ENCODE data around the gene UBXN4.

UBXN4 gene

DNA sequence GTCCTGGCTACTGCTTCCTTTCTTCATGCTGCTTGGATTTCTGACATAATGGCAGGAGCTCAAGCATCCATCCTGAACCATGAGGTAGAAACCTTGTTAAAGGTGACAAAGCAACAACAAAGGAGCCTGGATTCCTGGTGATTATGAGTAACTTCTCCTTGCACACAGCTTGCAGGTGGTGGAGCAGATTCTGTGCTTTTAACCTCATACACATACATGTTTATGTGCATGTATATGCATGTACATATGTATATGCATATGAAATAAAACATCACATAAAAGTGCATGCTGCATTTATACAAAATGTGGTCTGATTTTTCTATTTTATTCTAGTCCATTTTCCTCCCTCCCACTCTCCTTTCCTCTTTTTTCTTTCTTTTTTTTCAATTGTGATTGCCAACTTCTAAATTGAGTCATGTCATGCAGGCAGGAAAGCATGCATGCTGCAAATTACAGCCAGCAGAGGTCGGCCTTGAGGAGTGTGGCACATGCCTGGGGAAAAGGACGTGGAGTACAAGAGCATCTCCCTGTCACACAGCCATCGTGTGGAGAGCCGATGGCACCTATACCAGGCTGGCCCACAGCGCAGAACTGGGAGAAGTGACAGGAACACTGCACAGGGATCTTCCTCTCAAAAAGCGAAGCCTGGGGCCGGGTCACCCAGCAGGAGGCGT, 77.4 kb downstream of the UBXN4 start:
- no peak for DNase-seq (ENCODE audit: extremely low spot score)
- TF ChIP-seq, protein P1, sequence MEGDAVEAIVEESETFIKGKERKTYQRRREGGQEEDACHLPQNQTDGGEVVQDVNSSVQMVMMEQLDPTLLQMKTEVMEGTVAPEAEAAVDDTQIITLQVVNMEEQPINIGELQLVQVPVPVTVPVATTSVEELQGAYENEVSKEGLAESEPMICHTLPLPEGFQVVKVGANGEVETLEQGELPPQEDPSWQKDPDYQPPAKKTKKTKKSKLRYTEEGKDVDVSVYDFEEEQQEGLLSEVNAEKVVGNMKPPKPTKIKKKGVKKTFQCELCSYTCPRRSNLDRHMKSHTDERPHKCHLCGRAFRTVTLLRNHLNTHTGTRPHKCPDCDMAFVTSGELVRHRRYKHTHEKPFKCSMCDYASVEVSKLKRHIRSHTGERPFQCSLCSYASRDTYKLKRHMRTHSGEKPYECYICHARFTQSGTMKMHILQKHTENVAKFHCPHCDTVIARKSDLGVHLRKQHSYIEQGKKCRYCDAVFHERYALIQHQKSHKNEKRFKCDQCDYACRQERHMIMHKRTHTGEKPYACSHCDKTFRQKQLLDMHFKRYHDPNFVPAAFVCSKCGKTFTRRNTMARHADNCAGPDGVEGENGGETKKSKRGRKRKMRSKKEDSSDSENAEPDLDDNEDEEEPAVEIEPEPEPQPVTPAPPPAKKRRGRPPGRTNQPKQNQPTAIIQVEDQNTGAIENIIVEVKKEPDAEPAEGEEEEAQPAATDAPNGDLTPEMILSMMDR (IDR thresholded peaks at IDR 0.05; ENCODE audit: control extremely low read depth, extremely low read depth, low read depth, missing control alignments), result peak; percentile 49
- ChIA-PET POLR2A (no interaction called here), CTCF (interaction anchor here (1.2 to 17.4 kb wide), 4 partner anchors 13 to 57 kb away, joined by 3 to 187 read pairs (median 4); partner anchors contain the start of gene MCM6)

DNA sequence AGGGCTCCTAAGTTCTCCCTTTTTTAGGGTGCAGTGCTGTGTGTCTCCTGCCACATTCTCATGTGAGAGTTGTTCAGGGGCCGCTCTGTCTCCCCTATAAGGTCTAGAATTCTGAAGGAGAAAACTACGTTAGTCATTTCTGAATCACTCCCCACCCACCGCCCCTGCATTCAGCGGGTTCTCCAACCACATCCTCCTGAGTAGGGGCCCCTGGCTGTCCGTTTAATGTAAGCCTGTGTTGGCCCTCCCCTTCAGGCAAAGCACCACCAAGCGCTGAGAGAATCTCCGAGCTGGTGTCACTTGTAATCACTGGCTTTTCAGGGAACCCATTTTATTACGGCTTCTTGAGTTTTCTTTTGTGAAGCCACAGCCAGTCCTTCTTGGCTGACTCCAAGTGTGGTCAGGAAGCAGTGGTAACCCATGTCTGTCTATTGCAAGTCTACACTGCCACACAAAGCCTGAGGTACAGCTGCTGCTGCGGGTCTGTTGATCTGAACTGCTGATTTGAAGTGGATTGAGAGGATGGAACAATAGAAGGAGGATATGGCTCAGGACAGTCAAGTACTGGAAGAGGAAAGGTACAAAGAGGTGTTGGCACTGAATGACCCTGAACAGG, 78.5 kb downstream of the UBXN4 start:
- peak; percentile 75 for DNase-seq (ENCODE audit: extremely low spot score)
- ChIA-PET CTCF (interaction anchor here (17.4 kb wide), 1 partner anchor 22 kb away, joined by 187 read pairs; no protein-coding TSS in a partner anchor), POLR2A (no interaction called here)
- TF ChIP-seq, protein P1 (IDR thresholded peaks at IDR 0.05; ENCODE audit: control extremely low read depth, extremely low read depth, low read depth, missing control alignments), result no peak

DNA sequence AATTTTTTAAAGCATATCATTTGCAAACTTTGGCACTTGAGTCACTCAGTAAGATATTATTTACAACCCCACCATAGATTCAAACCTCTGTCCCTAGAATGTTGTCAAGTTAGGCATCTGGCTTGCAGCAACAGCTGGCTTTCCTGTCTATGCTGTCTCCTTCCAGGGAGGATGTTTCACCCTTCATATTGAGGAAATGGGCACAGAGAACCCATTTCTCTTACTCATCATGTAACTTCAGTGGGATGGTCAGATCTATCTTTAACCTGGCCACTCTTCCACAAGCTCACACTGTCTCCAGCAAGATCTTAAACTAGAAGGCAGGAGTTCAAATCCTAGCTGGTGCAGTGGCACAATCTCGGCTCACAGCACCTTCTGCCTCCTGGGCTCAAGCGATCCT, 79.5 kb downstream of the UBXN4 start:
- no peak for DNase-seq (ENCODE audit: extremely low spot score)
- TF ChIP-seq, protein P1 (IDR thresholded peaks at IDR 0.05; ENCODE audit: control extremely low read depth, extremely low read depth, low read depth, missing control alignments), result no peak
- ChIA-PET POLR2A (no interaction called here), CTCF (interaction anchor here (17.4 kb wide), 1 partner anchor 23 kb away, joined by 187 read pairs; no protein-coding TSS in a partner anchor)

DNA sequence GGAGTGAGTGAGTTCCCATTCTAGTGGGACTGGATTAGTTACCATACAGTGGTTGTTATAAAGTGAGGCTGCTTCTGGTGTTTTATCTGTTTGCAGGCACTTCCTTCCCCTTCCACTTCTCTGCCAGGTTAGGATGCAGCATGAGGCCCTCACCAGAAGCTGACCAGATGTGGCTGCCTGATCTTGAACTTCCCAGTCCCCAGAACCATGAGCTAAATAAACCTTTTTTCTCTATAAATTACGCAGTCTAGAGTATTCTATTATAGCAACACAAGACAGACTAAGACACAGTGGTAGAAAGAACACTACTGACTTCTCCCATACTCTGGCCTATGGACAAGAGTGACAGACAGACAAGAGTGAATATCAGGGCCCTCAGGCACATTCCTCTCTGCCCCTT, 81.2 kb downstream of the UBXN4 start:
- ChIA-PET CTCF (interaction anchor here (1.3 to 1.6 kb wide), 2 partner anchors 16 to 26 kb away, joined by 3 to 4 read pairs; no protein-coding TSS in a partner anchor), POLR2A (no interaction called here)
- TF ChIP-seq, protein P1 (IDR thresholded peaks at IDR 0.05; ENCODE audit: control extremely low read depth, extremely low read depth, low read depth, missing control alignments), result no peak
- DNase-seq (ENCODE audit: extremely low spot score), result no peak

DNA sequence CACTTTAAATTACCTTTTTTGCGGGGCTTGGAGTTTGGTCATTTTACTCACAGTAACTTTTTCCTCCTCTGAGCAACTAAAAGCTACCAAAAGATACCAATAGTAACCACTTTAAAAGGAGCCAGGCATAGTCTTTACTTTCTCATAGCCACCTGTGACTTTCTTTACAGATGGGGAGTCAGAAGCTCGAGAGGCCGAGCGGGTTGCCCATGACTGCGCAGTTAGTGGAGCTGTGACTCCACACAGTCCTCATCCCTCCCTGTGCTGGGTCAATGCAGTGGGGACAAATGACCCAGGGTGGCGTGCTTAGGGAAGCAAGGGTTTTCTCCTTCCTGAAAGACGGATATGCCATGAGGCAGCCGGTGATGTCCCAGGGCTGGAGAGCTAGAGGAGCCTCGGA, 83.5 kb downstream of the UBXN4 start:
- TF ChIP-seq, protein P1 (IDR thresholded peaks at IDR 0.05; ENCODE audit: control extremely low read depth, extremely low read depth, low read depth, missing control alignments), result no peak
- CTCF ChIA-PET, result interaction anchor here (1.3 to 3.4 kb wide), 5 partner anchors 10 to 70 kb away, joined by 3 to 17 read pairs (median 7); no protein-coding TSS in a partner anchor
- DNase-seq (ENCODE audit: extremely low spot score), result no peak
- POLR2A ChIA-PET, result no interaction called here

DNA sequence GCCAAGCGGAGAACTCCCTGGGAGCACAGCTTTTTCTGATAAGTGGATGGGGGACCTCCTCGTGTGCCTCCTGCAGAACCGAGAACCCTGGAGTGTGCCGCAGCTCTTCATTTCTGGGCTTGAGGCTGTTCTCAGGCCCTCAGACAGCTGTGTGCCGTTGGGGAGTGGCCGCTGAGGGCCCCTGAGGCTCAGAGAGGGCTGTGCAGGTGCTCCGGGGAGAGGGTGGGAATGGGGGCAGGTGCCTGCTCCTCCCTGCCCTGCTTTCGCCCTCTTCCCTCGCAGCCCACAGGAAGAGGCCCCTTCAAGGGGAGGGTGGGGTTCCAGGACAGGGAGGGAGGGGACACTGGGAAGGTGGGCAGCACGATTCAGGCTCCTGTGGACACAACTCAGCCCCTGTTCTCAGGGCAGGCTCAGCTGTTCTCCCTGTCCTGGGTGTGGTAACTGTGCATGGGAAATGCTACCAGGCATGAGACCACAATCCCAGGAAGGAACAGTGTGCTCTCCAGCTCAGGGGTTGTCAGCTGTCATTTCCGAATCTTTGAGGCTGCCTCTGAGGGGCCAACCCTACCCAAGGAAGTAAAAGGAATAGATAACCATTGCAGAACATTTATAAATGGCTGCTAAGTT, 84.0 kb downstream of the UBXN4 start:
- ChIA-PET CTCF (interaction anchor here (0.6 to 3.4 kb wide), 7 partner anchors 10 to 69 kb away, joined by 3 to 17 read pairs (median 7); no protein-coding TSS in a partner anchor), POLR2A (interaction anchor here (0.7 kb wide), 1 partner anchor 790 kb away, joined by 3 read pairs; no protein-coding TSS in a partner anchor)
- DNase-seq (ENCODE audit: extremely low spot score), result no peak
- TF ChIP-seq, protein P1 (IDR thresholded peaks at IDR 0.05; ENCODE audit: control extremely low read depth, extremely low read depth, low read depth, missing control alignments), result no peak
